DLD1 (cell line): ENCODE measurements around the gene TUG1.

Experiments
- in situ Hi-C: cut with HindIII; loops from 2 replicates; pipeline ENCODE4 v1.10.0; 2017; ENCODE audit warnings: low sequenced_read_pairs

The TUG1 gene

GRCh38 chr22:30947173-30947815, 21.8 kb upstream of the TUG1 start:
- in situ Hi-C loops = no loop called here

- in situ Hi-C loops = no loop called here
These were observed 21.1 kb upstream of the TUG1 start for GRCh38 chr22:30947816-30948454.

- in situ Hi-C loops = no loop called here
These were observed 20.1 kb upstream of the TUG1 start for GRCh38 chr22:30948930-30949342.

GRCh38 chr22:30949934-30950660, 19.0 kb upstream of the TUG1 start:
- in situ Hi-C loops = no loop called here

- in situ Hi-C loops = no loop called here
These were observed 15.9 kb upstream of the TUG1 start for GRCh38 chr22:30953206-30953605.

GRCh38 chr22:30955153-30955552, 13.9 kb upstream of the TUG1 start:
- in situ Hi-C loops = no loop called here

GRCh38 chr22:30964858-30965257, 4.2 kb upstream of the TUG1 start:
- in situ Hi-C loops = no loop called here

- in situ Hi-C loops = no loop called here
These were observed 796 bp upstream of the TUG1 start, which contains the start of gene MORC2 for GRCh38 chr22:30968015-30968923. MORC2 (minus strand) TSS chr22:30968774; CDS start chr22:30967889, 885 bp downstream.

- in situ Hi-C loops = no loop called here
These were observed 679 bp downstream of the TUG1 start for GRCh38 chr22:30969532-30970355.

- in situ Hi-C loops = no loop called here
These were observed 1.3 kb downstream of the TUG1 start for GRCh38 chr22:30970356-30970746.

- in situ Hi-C loops = no loop called here
These were observed 9.4 kb downstream of the TUG1 start for GRCh38 chr22:30978304-30978962.

- in situ Hi-C loops = no loop called here
These were observed 10.9 kb downstream of the TUG1 start for GRCh38 chr22:30979932-30980331.

- in situ Hi-C loops = no loop called here
These were observed 13.4 kb downstream of the TUG1 start for GRCh38 chr22:30982512-30982911.

- in situ Hi-C loops = no loop called here
These were observed 15.3 kb downstream of the TUG1 start for GRCh38 chr22:30984317-30984716.

GRCh38 chr22:30985561-30986208, 16.6 kb downstream of the TUG1 start:
- in situ Hi-C loops = no loop called here

GRCh38 chr22:30989474-30989873, 20.4 kb downstream of the TUG1 start:
- in situ Hi-C loops = no loop called here

- in situ Hi-C loops = no loop called here
These were observed 21.6 kb downstream of the TUG1 start for GRCh38 chr22:30990690-30991089.

- in situ Hi-C loops = no loop called here
These were observed 23.5 kb downstream of the TUG1 start for GRCh38 chr22:30992565-30992964.

GRCh38 chr22:30994960-30995359, 25.9 kb downstream of the TUG1 start:
- in situ Hi-C loops = no loop called here
